ENCODE data around the gene OTUB2. TPM values are rescaled to one million over a fixed set of nuclear protein-coding genes. Genes with fewer than 3 reads are reported as not detected.

Gene OTUB2
- total RNA-seq, 1 experiment from 2014 or later: 3.0 TPM

GRCh38 chr14:93987815-93988476 is 38.2 kb upstream of the OTUB2 start:
- peak; percentile 79 for DNase-seq
- Histone ChIP-seq H3K36me3 (replicated peaks; ENCODE audit: control insufficient read depth, insufficient read depth, low read length) (no peaks in the 10 kb centered on the region), H3K4me3 (ENCODE audit: insufficient read depth, low read depth, low read length) (no peak overlapping the region), H3K27me3 (ENCODE audit: control insufficient read depth, insufficient read depth, low read length) (no peaks in the 10 kb centered on the region)

DNA sequence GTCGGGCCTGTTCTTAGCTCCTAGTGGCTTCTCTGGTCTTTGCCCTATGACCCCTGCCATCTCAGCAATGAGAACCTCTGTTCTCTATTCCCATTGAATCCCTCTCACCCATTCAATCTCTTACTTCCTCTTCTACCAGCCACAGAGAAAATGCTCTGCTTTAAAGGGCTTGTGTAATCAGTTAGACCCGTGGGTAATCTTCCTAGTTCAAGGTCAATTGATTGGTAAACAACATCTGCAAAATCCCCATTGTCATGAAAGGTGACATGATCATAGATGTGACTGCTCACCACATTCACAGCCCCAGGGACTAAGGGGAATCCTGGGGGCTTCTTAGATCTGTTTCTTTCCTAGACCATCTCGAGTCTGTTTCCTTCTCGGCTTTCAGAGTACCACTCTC is 36.2 kb upstream of the OTUB2 start:
- Histone ChIP-seq H3K27me3 (ENCODE audit: control insufficient read depth, insufficient read depth, low read length) (no peaks in the 10 kb centered on the region), H3K4me3 (ENCODE audit: insufficient read depth, low read depth, low read length) (no peak overlapping the region), H3K36me3 (replicated peaks; ENCODE audit: control insufficient read depth, insufficient read depth, low read length) (no peaks in the 10 kb centered on the region)
- DNase-seq: no peak

DNA sequence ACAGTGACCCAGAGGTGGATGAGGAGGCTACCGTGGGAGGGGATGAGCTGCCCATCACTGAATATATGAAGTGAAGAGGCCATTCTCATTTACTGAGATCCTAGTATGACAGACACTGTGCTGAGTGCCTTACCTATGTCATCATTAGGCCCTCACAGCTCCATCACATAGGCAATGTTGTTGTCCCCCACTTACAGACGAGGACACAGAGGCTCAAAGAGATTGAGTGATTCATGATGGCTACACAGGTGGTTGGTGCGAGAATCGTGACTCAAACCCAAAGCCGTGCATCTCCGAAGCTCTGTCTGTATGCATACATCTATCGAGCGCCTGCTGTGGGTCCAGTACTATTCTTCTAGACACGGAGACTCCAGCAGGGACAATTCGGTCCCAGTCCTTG is 34.9 kb upstream of the OTUB2 start:
- no peaks in the 10 kb centered on the region for H3K36me3 ChIP-seq (replicated peaks; ENCODE audit: control insufficient read depth, insufficient read depth, low read length)
- no peaks in the 10 kb centered on the region for H3K27me3 ChIP-seq (ENCODE audit: control insufficient read depth, insufficient read depth, low read length)
- H3K4me3 ChIP-seq (ENCODE audit: insufficient read depth, low read depth, low read length): no peak overlapping the region
- DNase-seq: no peak

- Histone ChIP-seq H3K27me3 (ENCODE audit: control insufficient read depth, insufficient read depth, low read length) (no peaks in the 10 kb centered on the region), H3K36me3 (replicated peaks; ENCODE audit: control insufficient read depth, insufficient read depth, low read length) (no peaks in the 10 kb centered on the region), H3K4me3 (ENCODE audit: insufficient read depth, low read depth, low read length) (no peak overlapping the region)
- DNase-seq: no peak
Observed at GRCh38 chr14:93991649-93992048, 34.5 kb upstream of the OTUB2 start.

GRCh38 chr14:93993382-93993781 is 32.8 kb upstream of the OTUB2 start:
- H3K27me3 ChIP-seq (ENCODE audit: control insufficient read depth, insufficient read depth, low read length): no peaks in the 10 kb centered on the region
- no peak overlapping the region for H3K4me3 ChIP-seq (ENCODE audit: insufficient read depth, low read depth, low read length)
- no peak for DNase-seq
- H3K36me3 ChIP-seq (replicated peaks; ENCODE audit: control insufficient read depth, insufficient read depth, low read length): no peaks in the 10 kb centered on the region

DNA sequence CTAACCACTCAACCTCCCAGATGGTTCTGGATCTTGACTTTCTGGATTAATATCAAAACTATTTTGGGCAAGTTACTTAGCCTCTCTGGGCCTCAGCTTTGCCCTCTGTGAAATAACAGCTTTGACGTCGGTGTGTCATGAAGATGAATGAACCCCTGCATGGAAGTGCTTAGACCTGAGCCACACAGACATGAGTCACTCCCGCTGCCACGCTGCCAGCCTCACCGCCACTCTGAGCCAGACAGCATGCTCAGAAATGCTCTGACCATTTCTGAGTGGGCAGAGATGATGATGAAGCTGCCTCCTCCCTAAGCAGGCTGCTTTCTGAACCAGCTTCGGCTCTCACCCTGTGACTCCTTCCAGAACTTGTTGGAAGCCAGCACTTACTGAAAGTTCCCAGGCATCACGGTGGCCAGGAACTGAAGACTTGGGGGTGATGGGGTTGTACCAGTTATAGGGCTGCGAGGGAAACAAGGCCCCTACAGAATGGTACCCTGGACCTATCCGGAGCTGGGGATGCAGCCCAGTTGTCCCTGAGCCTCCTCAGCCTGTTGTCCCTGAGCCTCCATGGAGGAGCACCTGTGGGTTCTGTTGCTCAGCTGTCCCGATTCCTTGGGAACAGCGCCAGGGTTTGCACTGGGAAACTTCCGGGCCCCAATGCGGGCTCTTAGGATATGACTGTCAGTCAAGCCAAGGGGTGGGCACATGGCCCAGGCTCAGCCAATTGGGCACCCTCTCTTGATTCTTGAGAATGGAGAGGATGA is 31.0 kb upstream of the OTUB2 start:
- Histone ChIP-seq H3K4me3 (ENCODE audit: insufficient read depth, low read depth, low read length) (no peak overlapping the region), H3K27me3 (ENCODE audit: control insufficient read depth, insufficient read depth, low read length) (no peaks in the 10 kb centered on the region), H3K36me3 (replicated peaks; ENCODE audit: control insufficient read depth, insufficient read depth, low read length) (no peaks in the 10 kb centered on the region)
- peak; percentile 83 for DNase-seq

DNA sequence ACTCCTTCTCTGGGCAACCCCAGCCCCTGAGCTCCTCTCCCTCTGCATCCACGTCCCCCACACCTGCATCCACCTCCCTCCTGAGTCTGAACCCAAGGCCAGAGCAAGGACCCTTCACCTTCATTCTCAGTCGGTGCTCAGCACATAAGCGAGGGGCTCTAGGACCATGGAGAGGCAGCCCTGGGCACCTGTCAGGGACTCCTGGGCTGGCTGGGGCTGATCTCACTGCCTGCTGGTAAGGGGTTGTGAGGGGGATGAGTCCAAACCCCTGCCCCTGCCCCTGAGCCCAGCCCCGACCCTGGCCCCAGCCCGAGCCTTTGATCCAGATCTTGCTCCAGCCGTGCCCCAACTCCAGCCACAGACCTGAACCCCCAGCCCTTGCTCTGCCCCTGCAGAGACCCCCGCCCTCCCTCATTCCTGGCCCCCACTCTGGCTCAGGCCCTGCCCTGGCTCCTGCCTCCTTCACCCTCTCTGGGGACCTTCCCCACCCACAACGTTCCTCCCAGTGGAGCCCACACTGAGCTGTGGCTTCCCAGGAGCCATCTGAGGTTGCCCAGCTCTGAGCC is 29.9 kb upstream of the OTUB2 start:
- peak; percentile 76 for DNase-seq
- H3K36me3 ChIP-seq (replicated peaks; ENCODE audit: control insufficient read depth, insufficient read depth, low read length): no peaks in the 10 kb centered on the region
- no peaks in the 10 kb centered on the region for H3K27me3 ChIP-seq (ENCODE audit: control insufficient read depth, insufficient read depth, low read length)
- H3K4me3 ChIP-seq (ENCODE audit: insufficient read depth, low read depth, low read length): no peak overlapping the region

GRCh38 chr14:93997082-93997481 is 29.1 kb upstream of the OTUB2 start, which contains the start of gene CCDC197:
Gene CCDC197 (plus strand): TSS chr14:93997301. CDS start chr14:93998132, 831 bp downstream.
- no peak for DNase-seq
- Histone ChIP-seq H3K4me3 (ENCODE audit: insufficient read depth, low read depth, low read length) (no peak within 1 kb of the TSS), H3K36me3 (replicated peaks; ENCODE audit: control insufficient read depth, insufficient read depth, low read length) (no peaks in the 10 kb centered on the region), H3K27me3 (ENCODE audit: control insufficient read depth, insufficient read depth, low read length) (no peaks in the 10 kb centered on the region)

DNA sequence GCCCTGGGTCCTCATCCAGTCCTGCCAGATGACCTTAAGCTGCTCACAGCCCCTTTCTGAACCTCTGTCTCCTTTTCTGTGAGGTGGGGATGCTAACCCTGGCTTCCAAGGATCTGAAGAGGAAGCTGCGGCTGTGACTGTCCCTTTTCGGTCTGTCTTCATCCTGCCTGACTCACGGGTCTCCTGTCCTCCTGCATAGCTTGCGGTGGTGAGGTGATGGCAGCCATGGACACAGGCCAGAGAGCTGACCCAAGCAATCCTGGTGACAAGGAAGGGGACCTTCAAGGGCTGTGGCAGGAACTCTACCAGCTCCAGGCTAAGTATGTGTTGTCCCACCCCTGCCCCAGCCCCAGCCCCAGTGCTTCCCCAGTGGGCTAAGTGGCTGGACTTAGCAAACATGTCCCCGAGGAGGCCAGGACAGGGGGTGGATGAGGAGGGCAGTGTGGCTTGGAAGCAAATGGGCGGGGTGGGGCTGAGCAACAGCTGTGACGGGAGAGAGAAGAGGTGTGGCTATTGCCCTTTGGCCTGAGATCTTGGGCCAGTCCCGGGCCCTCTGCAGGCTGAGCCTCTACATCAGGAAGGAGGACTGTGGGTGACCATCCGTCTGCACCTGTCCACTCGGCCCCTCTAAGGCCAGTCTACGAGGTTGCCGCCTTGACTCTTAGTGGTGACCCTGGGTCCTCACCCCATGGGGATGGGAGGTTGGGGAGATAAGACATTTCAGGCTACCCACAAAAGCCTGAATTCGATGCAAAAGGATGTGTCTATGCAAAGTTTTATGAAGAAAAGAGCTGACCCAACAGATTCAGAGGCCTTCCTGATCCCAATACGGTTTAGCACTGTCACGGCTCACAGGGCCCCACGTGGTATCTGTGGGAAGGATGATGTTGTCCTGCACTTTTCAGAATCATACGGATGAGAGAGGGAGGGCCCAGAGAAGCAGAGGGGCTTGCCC is 27.9 kb upstream of the OTUB2 start:
- Histone ChIP-seq H3K36me3 (replicated peaks; ENCODE audit: control insufficient read depth, insufficient read depth, low read length) (no peaks in the 10 kb centered on the region), H3K4me3 (ENCODE audit: insufficient read depth, low read depth, low read length) (no peak overlapping the region), H3K27me3 (ENCODE audit: control insufficient read depth, insufficient read depth, low read length) (no peaks in the 10 kb centered on the region)
- no peak for DNase-seq

- H3K27me3 ChIP-seq (ENCODE audit: control insufficient read depth, insufficient read depth, low read length): no peaks in the 10 kb centered on the region
- no peak for DNase-seq
- no peak overlapping the region for H3K4me3 ChIP-seq (ENCODE audit: insufficient read depth, low read depth, low read length)
- no peaks in the 10 kb centered on the region for H3K36me3 ChIP-seq (replicated peaks; ENCODE audit: control insufficient read depth, insufficient read depth, low read length)
Observed at GRCh38 chr14:93998871-93999403, 27.2 kb upstream of the OTUB2 start.

DNA sequence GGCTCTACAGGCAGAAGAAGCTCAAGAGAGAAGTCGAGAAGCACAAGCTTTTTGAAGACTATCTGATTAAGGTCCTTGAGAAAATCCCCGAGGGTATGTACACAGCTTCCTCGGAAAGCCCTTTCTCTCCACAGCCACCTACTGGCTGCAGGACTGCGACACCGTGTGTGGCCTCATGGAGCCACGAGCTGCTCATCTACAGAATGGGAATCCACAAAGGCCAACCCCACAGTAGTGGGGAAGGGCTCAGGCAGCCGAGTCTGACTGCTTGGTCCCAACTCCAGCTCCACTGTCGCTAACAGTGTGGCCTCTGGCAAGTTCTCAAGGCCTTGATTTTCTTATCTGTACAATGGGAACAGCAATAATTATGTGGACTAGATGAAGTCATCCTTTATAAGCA is 26.6 kb upstream of the OTUB2 start:
- no peak overlapping the region for H3K4me3 ChIP-seq (ENCODE audit: insufficient read depth, low read depth, low read length)
- H3K27me3 ChIP-seq (ENCODE audit: control insufficient read depth, insufficient read depth, low read length): no peaks in the 10 kb centered on the region
- no peaks in the 10 kb centered on the region for H3K36me3 ChIP-seq (replicated peaks; ENCODE audit: control insufficient read depth, insufficient read depth, low read length)
- DNase-seq: no peak

- Histone ChIP-seq H3K27me3 (ENCODE audit: control insufficient read depth, insufficient read depth, low read length) (no peaks in the 10 kb centered on the region), H3K4me3 (ENCODE audit: insufficient read depth, low read depth, low read length) (no peak overlapping the region), H3K36me3 (replicated peaks; ENCODE audit: control insufficient read depth, insufficient read depth, low read length) (no peaks in the 10 kb centered on the region)
- DNase-seq: no peak
Observed at GRCh38 chr14:94000267-94000666, 25.9 kb upstream of the OTUB2 start.

DNA sequence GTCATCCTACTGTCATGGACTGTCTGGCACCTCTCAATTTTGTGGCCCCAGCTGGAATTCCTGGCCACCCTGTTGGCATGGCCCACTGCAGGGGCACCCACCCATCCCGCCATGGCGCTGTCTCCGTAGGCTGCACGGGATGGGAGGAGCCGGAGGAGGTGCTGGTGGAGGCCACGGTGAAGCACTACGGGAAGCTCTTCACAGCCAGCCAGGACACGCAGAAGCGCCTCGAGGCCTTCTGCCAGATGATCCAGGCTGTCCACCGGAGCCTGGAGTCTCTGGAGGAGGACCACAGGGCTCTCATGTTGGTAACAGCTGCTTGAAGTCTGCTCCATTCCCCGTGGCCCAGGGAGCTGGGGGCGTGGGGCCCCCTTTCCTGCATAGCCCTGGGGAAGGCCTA is 25.1 kb upstream of the OTUB2 start:
- H3K27me3 ChIP-seq (ENCODE audit: control insufficient read depth, insufficient read depth, low read length): no peaks in the 10 kb centered on the region
- H3K4me3 ChIP-seq (ENCODE audit: insufficient read depth, low read depth, low read length): no peak overlapping the region

More for the DNA sequence above, 25.1 kb upstream of the OTUB2 start:
- H3K36me3 ChIP-seq (replicated peaks; ENCODE audit: control insufficient read depth, insufficient read depth, low read length): no peaks in the 10 kb centered on the region
- DNase-seq: no peak
